22Rv1 (cell line): ENCODE measurements around the gene FSD1.

Experiments used
- H3K27ac ChIP-seq: fragments of 450-650 bp; 2 replicates; pipeline ENCODE4 v1.5.1; 2017
- ZFX ChIP-seq: fragments of 450-650 bp; IDR thresholded peaks from 2 replicates; pipeline ENCODE4 v1.6.1; 2017; ENCODE audit warnings: antibody characterized with exemption, borderline replicate concordance
- TF ChIP-seq, protein P1 (sequence below): fragments of 450-650 bp; IDR thresholded peaks from 2 replicates; pipeline ENCODE4 v1.5.1; 2017; ENCODE audit warnings: mild to moderate bottlenecking

FSD1 gene

DNA sequence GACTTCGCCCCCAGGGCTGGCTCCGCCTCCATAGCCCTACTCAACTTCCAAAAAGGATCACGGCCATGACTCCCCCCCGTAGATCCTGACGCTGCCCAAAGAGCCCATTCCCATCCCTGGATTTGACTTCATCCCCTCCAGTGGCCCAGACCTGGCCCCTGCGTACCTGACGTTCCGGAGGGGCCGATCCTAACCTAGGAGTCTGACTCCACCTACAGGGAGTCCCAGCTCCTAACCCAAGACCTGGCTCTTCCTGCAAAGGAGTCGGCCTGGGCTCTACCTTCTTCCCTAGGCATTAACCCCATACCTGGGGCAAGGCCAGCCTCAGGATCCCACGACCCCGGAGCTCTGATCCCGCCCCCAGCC lies 23.5 kb downstream of the FSD1 start:
- H3K27ac ChIP-seq, result peak overlapping the region; percentile 81
- TF ChIP-seq, protein P1, sequence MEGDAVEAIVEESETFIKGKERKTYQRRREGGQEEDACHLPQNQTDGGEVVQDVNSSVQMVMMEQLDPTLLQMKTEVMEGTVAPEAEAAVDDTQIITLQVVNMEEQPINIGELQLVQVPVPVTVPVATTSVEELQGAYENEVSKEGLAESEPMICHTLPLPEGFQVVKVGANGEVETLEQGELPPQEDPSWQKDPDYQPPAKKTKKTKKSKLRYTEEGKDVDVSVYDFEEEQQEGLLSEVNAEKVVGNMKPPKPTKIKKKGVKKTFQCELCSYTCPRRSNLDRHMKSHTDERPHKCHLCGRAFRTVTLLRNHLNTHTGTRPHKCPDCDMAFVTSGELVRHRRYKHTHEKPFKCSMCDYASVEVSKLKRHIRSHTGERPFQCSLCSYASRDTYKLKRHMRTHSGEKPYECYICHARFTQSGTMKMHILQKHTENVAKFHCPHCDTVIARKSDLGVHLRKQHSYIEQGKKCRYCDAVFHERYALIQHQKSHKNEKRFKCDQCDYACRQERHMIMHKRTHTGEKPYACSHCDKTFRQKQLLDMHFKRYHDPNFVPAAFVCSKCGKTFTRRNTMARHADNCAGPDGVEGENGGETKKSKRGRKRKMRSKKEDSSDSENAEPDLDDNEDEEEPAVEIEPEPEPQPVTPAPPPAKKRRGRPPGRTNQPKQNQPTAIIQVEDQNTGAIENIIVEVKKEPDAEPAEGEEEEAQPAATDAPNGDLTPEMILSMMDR, result no peak
- no peak for TF ChIP-seq ZFX

DNA sequence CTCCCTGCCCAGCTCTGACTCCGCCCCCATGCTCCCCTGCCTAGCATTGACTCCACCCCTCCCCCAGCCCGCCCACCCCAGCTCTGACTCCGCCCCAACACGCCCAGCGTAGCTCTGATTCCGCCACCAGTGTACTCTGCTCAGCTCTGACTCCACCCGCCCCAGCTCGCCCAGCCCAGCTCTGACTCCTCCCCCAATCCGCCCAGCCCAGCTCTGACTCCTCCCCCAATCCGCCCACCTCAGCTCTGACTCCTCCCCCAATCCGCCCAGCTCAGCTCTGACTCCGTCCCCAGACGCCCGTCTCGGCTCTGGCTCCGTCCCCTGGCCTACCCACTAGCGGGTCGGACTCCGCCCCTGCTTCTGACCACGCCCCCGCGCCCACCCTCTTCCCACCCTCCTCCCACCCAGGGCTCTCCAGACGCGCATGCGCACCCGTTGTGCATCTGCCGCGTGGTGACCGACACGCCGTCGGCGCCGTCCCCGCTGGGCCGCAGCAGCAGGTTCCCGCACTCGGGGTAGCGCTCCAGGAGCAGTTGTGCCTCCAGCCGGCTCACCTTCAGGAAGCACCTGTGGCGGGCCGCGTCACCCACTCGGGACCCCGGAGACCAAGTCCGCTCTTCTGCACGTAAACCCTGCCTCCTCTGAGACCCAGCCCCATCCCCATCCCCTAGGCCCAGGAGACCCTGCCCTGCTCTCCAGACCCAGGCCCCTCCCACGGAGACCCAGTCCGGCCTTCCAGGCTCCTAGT lies 24.0 kb downstream of the FSD1 start:
- H3K27ac ChIP-seq, result peak overlapping the region; percentile 81
- TF ChIP-seq, protein P1, result no peak
- no peak for TF ChIP-seq ZFX

DNA sequence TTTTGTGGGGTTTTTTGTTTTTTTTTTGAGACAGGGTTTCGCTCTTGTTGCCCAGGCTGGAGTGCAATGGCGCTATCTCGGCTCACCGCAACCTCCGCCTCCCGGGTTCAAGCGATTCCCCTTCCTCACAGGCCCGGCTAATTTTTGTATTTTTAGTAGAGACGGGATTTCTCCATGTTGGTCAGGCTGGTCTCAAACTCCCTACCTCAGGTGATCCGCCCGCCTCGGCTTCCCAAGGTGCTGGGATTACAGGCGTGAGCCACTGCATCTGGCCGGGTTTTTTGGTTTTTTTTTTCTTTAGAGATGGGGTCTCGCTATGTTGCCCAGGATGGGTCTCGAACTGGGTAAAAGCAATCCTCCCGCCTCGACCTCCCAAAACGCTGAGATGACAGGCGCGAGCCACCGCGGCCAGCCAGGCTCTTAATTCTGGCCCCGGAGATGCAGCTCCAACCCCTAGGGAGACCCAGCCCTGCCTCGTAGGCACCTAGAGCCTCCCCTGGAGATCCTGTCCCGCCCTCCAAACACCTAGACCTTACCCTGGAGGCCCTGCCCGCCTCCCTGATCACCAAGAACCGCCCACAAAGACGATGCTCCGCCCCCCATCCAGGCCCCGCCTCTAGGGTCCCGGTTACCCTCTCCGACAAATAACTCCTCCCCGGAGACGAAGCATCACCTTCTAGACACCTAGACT lies 24.7 kb downstream of the FSD1 start:
- H3K27ac ChIP-seq, result peak overlapping the region; percentile 81

DNA sequence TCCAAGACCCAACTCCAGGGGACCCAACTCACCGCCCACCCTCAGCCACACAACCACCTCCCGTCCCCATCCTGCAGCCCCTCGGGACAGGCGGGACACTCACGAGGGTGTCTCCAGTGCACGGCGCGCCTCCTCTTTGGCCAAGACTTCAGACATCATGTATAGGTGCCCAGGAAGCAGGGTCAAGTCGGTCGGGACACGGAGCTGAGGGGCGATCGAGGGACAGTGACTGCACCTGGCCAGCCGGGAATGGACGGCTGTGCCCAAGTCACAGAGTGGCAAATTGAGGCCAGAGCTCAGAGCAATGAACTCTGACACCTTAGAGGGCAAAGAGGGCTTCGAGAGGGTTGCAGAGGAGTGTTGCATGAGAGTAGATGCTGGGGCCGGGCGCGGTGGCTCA lies 25.5 kb downstream of the FSD1 start:
- TF ChIP-seq ZFX, result no peak
- TF ChIP-seq, protein P1, result no peak
- peak overlapping the region; percentile 81; the same call in 1 of the 2 replicates for H3K27ac ChIP-seq

DNA sequence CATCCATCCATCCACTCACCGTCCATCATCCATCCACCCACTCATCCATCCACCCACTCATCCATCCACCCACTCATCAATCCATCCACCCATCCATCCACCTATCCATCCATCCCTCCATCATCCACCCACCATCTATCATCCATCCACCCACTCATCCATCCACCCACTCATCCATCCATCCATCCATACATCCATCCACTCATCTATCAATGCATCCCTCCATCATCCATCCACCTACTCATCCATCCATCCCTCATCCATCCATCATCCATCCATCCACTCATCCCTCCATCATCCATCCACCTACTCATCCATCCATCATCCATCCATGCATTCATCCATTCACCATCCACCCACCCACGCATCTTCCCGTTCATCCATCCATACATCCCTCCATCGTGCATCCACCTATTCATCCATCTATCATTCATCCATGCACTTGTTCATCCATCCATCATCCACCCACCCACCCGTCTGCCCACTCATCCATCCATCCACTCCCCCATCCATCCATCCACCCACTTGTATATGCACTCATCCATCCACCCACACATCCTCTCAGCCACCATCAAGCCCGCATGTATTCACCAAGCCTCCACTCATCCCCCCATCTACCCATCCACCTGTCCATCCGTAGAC lies 30.7 kb downstream of the FSD1 start:
- H3K27ac ChIP-seq, result no peak overlapping the region
- TF ChIP-seq, protein P1, result no peak
- TF ChIP-seq ZFX, result no peak

DNA sequence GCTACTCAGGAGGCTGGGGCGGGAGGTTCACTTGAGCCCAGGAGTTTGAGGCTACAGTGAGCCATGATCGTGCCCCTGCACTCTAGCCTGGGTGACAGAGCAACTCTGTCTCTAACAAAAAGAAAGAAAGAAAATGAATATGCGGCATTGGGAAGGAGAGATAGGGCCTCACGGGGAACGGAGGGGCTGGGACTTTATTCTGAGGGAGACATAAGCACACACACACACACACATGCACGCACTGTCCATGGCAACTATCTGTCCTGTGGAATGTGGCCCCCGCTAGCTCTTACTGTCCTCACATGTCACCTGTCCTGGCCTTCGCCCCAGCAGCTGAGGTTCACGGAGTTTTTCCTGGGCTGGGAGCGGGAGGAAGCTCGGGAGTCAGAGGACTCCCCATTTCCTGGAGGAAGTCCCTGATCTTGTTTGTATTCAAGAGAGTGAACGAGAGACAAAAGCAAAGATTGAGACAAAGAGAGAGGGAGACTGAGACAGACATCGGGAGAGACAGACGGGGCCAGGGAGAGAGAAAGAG lies 33.6 kb downstream of the FSD1 start:
- H3K27ac ChIP-seq, result peak overlapping the region; percentile 71
- TF ChIP-seq ZFX, result no peak
- TF ChIP-seq, protein P1, result no peak

DNA sequence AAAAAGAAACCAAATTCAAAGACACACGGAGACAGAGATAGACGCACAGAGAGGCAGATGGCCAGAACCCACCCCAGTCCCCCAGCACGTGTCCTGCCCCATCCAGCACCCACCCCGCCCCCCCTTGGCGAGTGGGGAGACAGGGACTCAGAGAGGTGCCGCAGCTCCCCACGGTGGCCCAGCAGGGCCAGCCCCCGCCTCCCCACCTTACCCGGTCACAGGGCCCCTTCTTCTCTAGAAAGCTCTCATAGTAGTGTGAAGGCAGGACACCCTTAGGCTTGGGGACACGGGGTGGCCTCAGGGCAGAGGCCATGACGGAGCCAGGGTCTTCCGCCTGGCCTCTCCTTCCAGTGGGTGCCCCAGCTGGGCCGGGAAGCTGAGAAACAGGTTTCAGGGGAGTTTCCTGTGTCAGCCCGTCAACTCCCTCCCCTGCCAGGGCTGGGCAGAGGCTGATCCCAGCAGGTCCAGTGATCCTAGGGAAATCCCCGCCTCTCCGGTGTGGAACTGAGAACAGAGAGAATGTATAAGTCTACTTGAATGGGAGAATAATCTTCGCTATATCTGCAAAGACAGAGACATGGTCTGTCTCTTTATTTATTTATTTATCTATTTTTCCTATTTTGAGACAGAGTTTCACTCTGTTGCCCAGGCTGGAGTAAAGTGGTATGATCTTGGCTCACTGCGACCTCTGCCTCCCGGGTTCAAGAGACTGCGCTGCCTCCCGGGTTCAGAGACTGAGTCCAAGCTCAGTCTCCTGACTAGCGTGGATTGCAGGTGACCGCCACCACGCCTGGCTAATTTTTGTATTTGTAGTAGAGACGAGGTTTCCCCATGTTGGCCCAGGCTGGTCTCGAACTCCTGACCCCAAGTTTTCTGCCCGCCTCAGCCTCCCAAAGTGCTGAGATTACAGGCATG lies 34.3 kb downstream of the FSD1 start, which contains the start of gene STAP2:
TSS of gene STAP2 (minus strand) at position 387 of the 915 bp plus-strand sequence. CDS start at position 313, 74 bp downstream.
- H3K27ac ChIP-seq, result peak within 1 kb of the TSS; percentile 71
- TF ChIP-seq ZFX, result no peak
- TF ChIP-seq, protein P1, result no peak
